ENCODE measurements around the gene ZNF593. TPM values are rescaled to one million over a fixed set of nuclear protein-coding genes. Genes with fewer than 3 reads are reported as not detected.
A peak's percentile ranks its signal among the peaks of the same experiment; 100 is the strongest.

The ZNF593 gene
- total RNA-seq, 1 donor from 2014 or later = 22.4 TPM

GRCh38 chr1:26142159-26142558 is 27.5 kb upstream of the ZNF593 start:
- Mint-ChIP-seq H3K4me1 (ENCODE audit: low read depth) (no peaks in the 10 kb centered on the region), H3K36me3 (ENCODE audit: low read depth) (no peaks in the 10 kb centered on the region), H3K27me3 (ENCODE audit: low read depth) (peaks cover 2% of the 10 kb centered on the region), H3K27ac (ENCODE audit: unreplicated experiment) (no peak overlapping the region), H3K9me3 (ENCODE audit: low read depth) (no peaks in the 10 kb centered on the region), H3K4me3 (ENCODE audit: unreplicated experiment) (no peak overlapping the region)
- peak; percentile 25 for DNase-seq (ENCODE audit: low spot score)
- TF ChIP-seq, protein P1, sequence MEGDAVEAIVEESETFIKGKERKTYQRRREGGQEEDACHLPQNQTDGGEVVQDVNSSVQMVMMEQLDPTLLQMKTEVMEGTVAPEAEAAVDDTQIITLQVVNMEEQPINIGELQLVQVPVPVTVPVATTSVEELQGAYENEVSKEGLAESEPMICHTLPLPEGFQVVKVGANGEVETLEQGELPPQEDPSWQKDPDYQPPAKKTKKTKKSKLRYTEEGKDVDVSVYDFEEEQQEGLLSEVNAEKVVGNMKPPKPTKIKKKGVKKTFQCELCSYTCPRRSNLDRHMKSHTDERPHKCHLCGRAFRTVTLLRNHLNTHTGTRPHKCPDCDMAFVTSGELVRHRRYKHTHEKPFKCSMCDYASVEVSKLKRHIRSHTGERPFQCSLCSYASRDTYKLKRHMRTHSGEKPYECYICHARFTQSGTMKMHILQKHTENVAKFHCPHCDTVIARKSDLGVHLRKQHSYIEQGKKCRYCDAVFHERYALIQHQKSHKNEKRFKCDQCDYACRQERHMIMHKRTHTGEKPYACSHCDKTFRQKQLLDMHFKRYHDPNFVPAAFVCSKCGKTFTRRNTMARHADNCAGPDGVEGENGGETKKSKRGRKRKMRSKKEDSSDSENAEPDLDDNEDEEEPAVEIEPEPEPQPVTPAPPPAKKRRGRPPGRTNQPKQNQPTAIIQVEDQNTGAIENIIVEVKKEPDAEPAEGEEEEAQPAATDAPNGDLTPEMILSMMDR (IDR thresholded peaks at IDR 0.05) = peak; percentile 27

DNA sequence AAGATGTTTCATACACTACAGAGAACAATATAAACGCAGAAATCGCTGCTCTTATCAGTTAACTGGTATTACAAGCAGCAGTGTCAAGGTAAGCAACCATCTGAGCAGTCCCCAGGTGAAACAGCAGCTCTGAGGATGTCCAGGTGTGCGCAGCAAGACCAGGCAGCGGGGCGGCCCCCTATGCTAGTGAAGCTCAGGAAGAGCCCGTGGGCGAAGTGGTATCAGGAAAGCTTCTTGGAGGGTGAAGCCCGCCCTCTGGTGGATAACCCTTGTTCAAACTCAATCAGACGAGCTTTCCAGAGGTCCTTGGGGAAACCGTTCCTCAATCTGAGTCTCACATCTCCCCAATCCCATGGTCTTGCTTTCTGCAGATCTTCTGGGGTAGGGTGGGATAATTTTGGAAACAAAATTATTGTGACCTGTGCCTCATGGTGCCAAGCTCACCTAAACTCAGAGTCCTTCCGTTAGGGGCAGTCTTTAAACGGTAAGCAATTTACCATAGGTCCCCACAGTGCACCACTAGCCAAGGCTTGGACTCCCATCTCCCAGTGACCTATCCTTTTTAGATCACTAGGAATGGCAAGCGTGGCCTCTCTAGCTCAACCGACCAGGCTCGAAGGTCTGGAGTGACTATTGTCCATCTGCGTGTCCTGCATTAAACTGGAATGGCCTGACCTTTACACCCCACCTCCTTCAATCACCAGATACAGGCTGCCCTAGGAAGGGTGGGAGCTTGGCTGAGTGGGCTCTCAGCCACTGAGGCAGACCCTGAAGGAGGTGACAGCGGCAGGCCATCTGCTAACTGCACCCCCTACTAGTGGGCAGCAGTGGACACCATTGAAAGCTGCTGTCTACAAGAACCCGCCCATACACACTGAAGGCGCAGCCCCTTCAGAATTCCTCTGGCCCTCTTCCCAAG is 24.4 kb upstream of the ZNF593 start:
- no peaks in the 10 kb centered on the region for H3K9me3 Mint-ChIP-seq (ENCODE audit: low read depth)
- H3K36me3 Mint-ChIP-seq (ENCODE audit: low read depth) = no peaks in the 10 kb centered on the region
- peaks cover 4% of the 10 kb centered on the region for H3K27me3 Mint-ChIP-seq (ENCODE audit: low read depth)
- no peaks in the 10 kb centered on the region for H3K4me1 Mint-ChIP-seq (ENCODE audit: low read depth)
- no peak overlapping the region for H3K27ac Mint-ChIP-seq (ENCODE audit: unreplicated experiment)
- DNase-seq (ENCODE audit: low spot score) = no peak
- TF ChIP-seq, protein P1 (IDR thresholded peaks at IDR 0.05) = peak; percentile 91
- no peak overlapping the region for H3K4me3 Mint-ChIP-seq (ENCODE audit: unreplicated experiment)

GRCh38 chr1:26145960-26146294 is 23.8 kb upstream of the ZNF593 start:
- Mint-ChIP-seq H3K27ac (ENCODE audit: unreplicated experiment) (no peak overlapping the region), H3K9me3 (ENCODE audit: low read depth) (no peaks in the 10 kb centered on the region), H3K27me3 (ENCODE audit: low read depth) (peaks cover 4% of the 10 kb centered on the region), H3K4me3 (ENCODE audit: unreplicated experiment) (no peak overlapping the region), H3K36me3 (ENCODE audit: low read depth) (no peaks in the 10 kb centered on the region), H3K4me1 (ENCODE audit: low read depth) (no peaks in the 10 kb centered on the region)
- TF ChIP-seq, protein P1 (IDR thresholded peaks at IDR 0.05) = no peak
- peak; percentile 29 for DNase-seq (ENCODE audit: low spot score)

DNA sequence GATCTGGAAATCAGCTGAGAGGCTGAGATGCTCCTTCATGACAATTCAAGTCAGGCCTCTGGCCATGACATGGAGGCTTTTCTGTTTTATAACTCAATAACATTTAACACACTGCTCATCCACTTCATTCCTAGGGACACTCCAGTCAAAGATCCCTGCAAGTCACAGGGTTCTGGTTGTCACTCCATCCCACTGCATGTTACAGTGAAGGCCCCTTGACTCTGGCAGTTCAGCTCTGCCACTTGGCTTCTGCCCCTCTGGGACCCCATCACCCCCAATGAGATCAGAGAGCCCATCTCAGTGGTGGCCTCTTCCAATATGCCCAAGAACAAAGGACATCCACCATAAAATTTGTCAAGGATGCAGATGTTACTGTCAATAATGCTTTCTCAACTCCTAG is 20.8 kb upstream of the ZNF593 start:
- TF ChIP-seq, protein P1 (IDR thresholded peaks at IDR 0.05) = no peak
- Mint-ChIP-seq H3K9me3 (ENCODE audit: low read depth) (no peaks in the 10 kb centered on the region), H3K4me1 (ENCODE audit: low read depth) (no peaks in the 10 kb centered on the region), H3K27ac (ENCODE audit: unreplicated experiment) (no peak overlapping the region), H3K36me3 (ENCODE audit: low read depth) (no peaks in the 10 kb centered on the region), H3K27me3 (ENCODE audit: low read depth) (peaks cover 2% of the 10 kb centered on the region), H3K4me3 (ENCODE audit: unreplicated experiment) (no peak overlapping the region)
- peak; percentile 15 for DNase-seq (ENCODE audit: low spot score)

GRCh38 chr1:26153966-26154532 is 15.7 kb upstream of the ZNF593 start:
- TF ChIP-seq, protein P1 (IDR thresholded peaks at IDR 0.05) = no peak
- Mint-ChIP-seq H3K36me3 (ENCODE audit: low read depth) (no peaks in the 10 kb centered on the region), H3K27me3 (ENCODE audit: low read depth) (peaks cover 5% of the 10 kb centered on the region), H3K4me3 (ENCODE audit: unreplicated experiment) (no peak overlapping the region), H3K27ac (ENCODE audit: unreplicated experiment) (no peak overlapping the region), H3K9me3 (ENCODE audit: low read depth) (no peaks in the 10 kb centered on the region), H3K4me1 (ENCODE audit: low read depth) (peaks cover 13% of the 10 kb centered on the region)
- DNase-seq (ENCODE audit: low spot score) = peak; percentile 24

All from chondrocyte (in vitro differentiated cells).